ENCODE measurements around the gene ARHGAP31. TPM values are rescaled to one million over a fixed set of nuclear protein-coding genes. Genes with fewer than 3 reads are reported as not detected.

Gene ARHGAP31
- total and polyA plus RNA-seq, 2 experiments from 2014 or later = 1.2 to 4.3 TPM

DNA sequence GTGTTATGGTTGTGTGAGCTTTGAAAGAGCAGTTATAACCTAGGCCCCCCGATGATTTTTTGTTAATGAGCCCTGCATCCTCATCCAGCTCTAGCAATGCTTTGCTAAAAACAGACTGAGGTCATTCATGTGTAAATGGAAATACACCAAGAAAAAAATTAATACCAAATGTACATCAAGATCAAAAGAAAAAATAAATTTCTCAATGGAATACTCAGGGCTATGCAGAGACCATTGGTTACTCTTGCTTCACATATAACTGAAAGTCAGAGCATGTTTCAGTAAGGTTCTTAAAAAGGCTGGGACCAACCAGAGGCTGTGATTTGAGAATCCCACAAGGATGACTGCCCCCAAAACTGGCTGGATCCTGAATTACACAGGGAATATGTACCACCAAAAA lies 48.0 kb downstream of the ARHGAP31 start (continued):
- TF ChIP-seq JUNB (IDR thresholded peaks at IDR 0.05; ENCODE audit: unreplicated experiment) = no peak

DNA sequence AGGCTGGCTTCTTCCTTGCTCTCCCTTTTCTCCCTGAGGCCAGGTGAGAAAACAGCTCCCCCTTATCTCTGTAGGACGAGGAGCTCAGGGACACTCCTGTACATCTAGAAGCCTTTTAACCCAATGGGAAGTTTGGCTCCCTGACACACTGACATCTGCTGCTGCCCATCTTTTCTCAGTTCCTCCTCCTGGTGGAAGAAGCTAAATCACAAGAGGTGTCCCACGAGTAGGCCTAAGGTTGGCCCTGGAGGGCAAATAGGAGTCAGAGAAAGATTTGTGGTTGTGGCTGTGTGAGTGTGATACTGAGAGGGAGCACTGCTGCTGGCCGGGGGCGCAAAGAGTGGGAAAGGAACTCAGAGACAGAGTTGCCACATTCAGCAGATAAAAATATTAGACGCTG lies 49.5 kb downstream of the ARHGAP31 start:
- H3K4me1 ChIP-seq (ENCODE audit: insufficient read depth) = peaks cover 19% of the 10 kb centered on the region
- Mint-ChIP-seq H3K4me1 (peaks cover 36% of the 10 kb centered on the region), H3K27ac (no peak overlapping the region; the same call in 1 of the 2 replicates), H3K27me3 (ENCODE audit: insufficient read depth, low read depth, poor library complexity) (peaks cover 3% of the 10 kb centered on the region), H3K9me3 (peaks cover 15% of the 10 kb centered on the region), H3K36me3 (ENCODE audit: low read depth) (peaks cover 15% of the 10 kb centered on the region), H3K4me3 (no peak overlapping the region)
- H2AFZ ChIP-seq = no peak overlapping the region
- H3K79me2 ChIP-seq (replicated peaks; ENCODE audit: insufficient read depth) = no peaks in the 10 kb centered on the region
- H3F3A ChIP-seq (replicated peaks; ENCODE audit: low read depth) = no peaks in the 10 kb centered on the region
- H3K4me2 ChIP-seq = no peak overlapping the region
- no peaks in the 10 kb centered on the region for H4K20me1 ChIP-seq (replicated peaks; ENCODE audit: insufficient read depth)
- H3K27me3 ChIP-seq (ENCODE audit: insufficient read depth) = no peaks in the 10 kb centered on the region
- no peaks in the 10 kb centered on the region for H3K36me3 ChIP-seq (ENCODE audit: insufficient read depth)
- ATAC-seq (no peak), DNase-seq (ENCODE audit: low spot score) (no peak)
- 0 out of 2 replicates have a peak, but pooled peaks cover 6% of the 10 kb centered on the region for H3K9me2 ChIP-seq (ENCODE audit: insufficient read depth)
- no peak overlapping the region for H3K27ac ChIP-seq (ENCODE audit: low read depth)
- no peak overlapping the region for H3K4me3 ChIP-seq
- TF ChIP-seq ZNF114 (CRISPR knock-in tag; IDR thresholded peaks at IDR 0.05) (no peak), POLR2AphosphoS5 (IDR thresholded peaks at IDR 0.05; ENCODE audit: low read depth) (no peak), ZNF331 (CRISPR knock-in tag; IDR thresholded peaks at IDR 0.05; ENCODE audit: low read depth) (no peak), STAT1 (IDR thresholded peaks at IDR 0.05; ENCODE audit: unreplicated experiment) (no peak), CREB1 (CRISPR knock-in tag; IDR thresholded peaks at IDR 0.05; ENCODE audit: low read depth) (no peak), NANOG (IDR thresholded peaks at IDR 0.05; ENCODE audit: borderline replicate concordance) (no peak), JUNB (IDR thresholded peaks at IDR 0.05; ENCODE audit: unreplicated experiment) (no peak), EZH2 (IDR thresholded peaks at IDR 0.05; ENCODE audit: low read depth, unreplicated experiment) (no peak), EZH2phosphoT487 (IDR thresholded peaks at IDR 0.05; ENCODE audit: unreplicated experiment) (no peak)
- TF ChIP-seq, protein P1, sequence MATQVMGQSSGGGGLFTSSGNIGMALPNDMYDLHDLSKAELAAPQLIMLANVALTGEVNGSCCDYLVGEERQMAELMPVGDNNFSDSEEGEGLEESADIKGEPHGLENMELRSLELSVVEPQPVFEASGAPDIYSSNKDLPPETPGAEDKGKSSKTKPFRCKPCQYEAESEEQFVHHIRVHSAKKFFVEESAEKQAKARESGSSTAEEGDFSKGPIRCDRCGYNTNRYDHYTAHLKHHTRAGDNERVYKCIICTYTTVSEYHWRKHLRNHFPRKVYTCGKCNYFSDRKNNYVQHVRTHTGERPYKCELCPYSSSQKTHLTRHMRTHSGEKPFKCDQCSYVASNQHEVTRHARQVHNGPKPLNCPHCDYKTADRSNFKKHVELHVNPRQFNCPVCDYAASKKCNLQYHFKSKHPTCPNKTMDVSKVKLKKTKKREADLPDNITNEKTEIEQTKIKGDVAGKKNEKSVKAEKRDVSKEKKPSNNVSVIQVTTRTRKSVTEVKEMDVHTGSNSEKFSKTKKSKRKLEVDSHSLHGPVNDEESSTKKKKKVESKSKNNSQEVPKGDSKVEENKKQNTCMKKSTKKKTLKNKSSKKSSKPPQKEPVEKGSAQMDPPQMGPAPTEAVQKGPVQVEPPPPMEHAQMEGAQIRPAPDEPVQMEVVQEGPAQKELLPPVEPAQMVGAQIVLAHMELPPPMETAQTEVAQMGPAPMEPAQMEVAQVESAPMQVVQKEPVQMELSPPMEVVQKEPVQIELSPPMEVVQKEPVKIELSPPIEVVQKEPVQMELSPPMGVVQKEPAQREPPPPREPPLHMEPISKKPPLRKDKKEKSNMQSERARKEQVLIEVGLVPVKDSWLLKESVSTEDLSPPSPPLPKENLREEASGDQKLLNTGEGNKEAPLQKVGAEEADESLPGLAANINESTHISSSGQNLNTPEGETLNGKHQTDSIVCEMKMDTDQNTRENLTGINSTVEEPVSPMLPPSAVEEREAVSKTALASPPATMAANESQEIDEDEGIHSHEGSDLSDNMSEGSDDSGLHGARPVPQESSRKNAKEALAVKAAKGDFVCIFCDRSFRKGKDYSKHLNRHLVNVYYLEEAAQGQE (IDR thresholded peaks at IDR 0.05; ENCODE audit: unreplicated experiment) = no peak
- TF ChIP-seq, protein P2, sequence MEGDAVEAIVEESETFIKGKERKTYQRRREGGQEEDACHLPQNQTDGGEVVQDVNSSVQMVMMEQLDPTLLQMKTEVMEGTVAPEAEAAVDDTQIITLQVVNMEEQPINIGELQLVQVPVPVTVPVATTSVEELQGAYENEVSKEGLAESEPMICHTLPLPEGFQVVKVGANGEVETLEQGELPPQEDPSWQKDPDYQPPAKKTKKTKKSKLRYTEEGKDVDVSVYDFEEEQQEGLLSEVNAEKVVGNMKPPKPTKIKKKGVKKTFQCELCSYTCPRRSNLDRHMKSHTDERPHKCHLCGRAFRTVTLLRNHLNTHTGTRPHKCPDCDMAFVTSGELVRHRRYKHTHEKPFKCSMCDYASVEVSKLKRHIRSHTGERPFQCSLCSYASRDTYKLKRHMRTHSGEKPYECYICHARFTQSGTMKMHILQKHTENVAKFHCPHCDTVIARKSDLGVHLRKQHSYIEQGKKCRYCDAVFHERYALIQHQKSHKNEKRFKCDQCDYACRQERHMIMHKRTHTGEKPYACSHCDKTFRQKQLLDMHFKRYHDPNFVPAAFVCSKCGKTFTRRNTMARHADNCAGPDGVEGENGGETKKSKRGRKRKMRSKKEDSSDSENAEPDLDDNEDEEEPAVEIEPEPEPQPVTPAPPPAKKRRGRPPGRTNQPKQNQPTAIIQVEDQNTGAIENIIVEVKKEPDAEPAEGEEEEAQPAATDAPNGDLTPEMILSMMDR (conservative IDR thresholded peaks at IDR 0.05; ENCODE audit: low read depth in 2 of 2) = no peak
- TF ChIP-seq, protein P3, sequence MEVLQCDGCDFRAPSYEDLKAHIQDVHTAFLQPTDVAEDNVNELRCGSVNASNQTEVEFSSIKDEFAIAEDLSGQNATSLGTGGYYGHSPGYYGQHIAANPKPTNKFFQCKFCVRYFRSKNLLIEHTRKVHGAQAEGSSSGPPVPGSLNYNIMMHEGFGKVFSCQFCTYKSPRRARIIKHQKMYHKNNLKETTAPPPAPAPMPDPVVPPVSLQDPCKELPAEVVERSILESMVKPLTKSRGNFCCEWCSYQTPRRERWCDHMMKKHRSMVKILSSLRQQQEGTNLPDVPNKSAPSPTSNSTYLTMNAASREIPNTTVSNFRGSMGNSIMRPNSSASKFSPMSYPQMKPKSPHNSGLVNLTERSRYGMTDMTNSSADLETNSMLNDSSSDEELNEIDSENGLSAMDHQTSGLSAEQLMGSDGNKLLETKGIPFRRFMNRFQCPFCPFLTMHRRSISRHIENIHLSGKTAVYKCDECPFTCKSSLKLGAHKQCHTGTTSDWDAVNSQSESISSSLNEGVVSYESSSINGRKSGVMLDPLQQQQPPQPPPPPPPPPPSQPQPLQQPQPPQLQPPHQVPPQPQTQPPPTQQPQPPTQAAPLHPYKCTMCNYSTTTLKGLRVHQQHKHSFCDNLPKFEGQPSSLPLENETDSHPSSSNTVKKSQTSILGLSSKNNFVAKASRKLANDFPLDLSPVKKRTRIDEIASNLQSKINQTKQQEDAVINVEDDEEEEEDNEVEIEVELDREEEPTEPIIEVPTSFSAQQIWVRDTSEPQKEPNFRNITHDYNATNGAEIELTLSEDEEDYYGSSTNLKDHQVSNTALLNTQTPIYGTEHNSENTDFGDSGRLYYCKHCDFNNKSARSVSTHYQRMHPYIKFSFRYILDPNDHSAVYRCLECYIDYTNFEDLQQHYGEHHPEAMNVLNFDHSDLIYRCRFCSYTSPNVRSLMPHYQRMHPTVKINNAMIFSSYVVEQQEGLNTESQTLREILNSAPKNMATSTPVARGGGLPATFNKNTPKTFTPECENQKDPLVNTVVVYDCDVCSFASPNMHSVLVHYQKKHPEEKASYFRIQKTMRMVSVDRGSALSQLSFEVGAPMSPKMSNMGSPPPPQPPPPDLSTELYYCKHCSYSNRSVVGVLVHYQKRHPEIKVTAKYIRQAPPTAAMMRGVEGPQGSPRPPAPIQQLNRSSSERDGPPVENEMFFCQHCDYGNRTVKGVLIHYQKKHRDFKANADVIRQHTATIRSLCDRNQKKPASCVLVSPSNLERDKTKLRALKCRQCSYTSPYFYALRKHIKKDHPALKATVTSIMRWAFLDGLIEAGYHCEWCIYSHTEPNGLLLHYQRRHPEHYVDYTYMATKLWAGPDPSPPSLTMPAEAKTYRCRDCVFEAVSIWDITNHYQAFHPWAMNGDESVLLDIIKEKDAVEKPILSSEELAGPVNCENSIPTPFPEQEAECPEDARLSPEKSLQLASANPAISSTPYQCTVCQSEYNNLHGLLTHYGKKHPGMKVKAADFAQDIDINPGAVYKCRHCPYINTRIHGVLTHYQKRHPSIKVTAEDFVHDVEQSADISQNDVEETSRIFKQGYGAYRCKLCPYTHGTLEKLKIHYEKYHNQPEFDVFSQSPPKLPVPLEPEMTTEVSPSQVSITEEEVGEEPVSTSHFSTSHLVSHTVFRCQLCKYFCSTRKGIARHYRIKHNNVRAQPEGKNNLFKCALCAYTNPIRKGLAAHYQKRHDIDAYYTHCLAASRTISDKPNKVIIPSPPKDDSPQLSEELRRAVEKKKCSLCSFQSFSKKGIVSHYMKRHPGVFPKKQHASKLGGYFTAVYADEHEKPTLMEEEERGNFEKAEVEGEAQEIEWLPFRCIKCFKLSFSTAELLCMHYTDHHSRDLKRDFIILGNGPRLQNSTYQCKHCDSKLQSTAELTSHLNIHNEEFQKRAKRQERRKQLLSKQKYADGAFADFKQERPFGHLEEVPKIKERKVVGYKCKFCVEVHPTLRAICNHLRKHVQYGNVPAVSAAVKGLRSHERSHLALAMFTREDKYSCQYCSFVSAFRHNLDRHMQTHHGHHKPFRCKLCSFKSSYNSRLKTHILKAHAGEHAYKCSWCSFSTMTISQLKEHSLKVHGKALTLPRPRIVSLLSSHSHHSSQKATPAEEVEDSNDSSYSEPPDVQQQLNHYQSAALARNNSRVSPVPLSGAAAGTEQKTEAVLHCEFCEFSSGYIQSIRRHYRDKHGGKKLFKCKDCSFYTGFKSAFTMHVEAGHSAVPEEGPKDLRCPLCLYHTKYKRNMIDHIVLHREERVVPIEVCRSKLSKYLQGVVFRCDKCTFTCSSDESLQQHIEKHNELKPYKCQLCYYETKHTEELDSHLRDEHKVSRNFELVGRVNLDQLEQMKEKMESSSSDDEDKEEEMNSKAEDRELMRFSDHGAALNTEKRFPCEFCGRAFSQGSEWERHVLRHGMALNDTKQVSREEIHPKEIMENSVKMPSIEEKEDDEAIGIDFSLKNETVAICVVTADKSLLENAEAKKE (CRISPR knock-in tag; IDR thresholded peaks at IDR 0.05) = no peak
- TF ChIP-seq, protein P4, sequence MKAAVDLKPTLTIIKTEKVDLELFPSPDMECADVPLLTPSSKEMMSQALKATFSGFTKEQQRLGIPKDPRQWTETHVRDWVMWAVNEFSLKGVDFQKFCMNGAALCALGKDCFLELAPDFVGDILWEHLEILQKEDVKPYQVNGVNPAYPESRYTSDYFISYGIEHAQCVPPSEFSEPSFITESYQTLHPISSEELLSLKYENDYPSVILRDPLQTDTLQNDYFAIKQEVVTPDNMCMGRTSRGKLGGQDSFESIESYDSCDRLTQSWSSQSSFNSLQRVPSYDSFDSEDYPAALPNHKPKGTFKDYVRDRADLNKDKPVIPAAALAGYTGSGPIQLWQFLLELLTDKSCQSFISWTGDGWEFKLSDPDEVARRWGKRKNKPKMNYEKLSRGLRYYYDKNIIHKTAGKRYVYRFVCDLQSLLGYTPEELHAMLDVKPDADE (IDR thresholded peaks at IDR 0.05) = no peak

Measured in GM23338 (cell line).